Measurements from ENCODE around the gene HDAC7.
A peak's percentile ranks its signal among the peaks of the same experiment; 100 is the strongest.

The HDAC7 gene

DNA sequence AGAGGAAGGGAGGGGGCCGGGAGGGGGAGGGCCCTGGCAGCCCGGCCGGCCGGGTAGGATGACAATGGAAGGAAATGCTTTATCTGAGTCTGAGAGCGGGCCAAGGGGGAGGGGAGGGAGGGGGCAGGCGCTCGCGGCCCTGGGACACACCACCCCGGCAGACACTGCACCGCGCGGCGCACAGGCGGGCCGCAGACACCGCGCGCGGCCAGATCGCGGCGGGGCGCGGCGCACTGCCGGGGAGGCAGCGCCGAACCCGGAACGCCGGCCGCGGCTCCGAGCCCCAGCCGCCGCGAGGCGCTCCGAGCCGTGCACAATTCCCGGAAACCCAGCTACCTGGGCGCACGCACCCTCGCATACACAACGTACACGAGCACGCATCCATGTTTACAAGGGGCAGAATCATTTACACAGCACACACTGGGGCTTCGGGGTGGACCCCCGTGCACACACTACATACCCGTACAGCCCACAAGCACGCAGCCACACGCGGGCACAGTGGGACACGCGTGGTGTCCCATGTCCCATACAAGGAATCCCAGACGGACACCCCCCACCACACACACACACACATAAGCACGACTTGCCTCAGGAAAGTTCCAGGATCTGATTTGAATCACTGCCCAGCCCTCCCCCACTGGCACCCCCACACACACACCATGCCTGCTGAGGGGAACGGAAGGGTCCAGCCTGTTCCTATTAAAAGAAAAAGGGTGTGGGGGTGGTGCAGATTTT, at the start of gene HDAC7:
TSS of gene HDAC7 (minus strand) at position 8 of the 735 bp plus-strand sequence. CDS start 118 bp downstream, outside the sequence.
- DNase-seq (ENCODE audit: low read depth in 2 of 2): peak; percentile 67 to 77

- no peak for DNase-seq (ENCODE audit: low read depth in 2 of 2)
Observed at GRCh38 chr12:47868552-47869031, 48.9 kb upstream of the HDAC7 start.

GRCh38 chr12:47868041-47868440, 48.3 kb upstream of the HDAC7 start:
- no peak for DNase-seq (ENCODE audit: low read depth in 2 of 2)

GRCh38 chr12:47867495-47867941, 47.8 kb upstream of the HDAC7 start:
- peak in 1 of 2 experiments; percentile 57 for DNase-seq (ENCODE audit: low read depth in 2 of 2)

GRCh38 chr12:47864646-47865235, 45.0 kb upstream of the HDAC7 start:
- no peak for DNase-seq (ENCODE audit: low read depth in 2 of 2)

GRCh38 chr12:47863985-47864384, 44.3 kb upstream of the HDAC7 start:
- DNase-seq (ENCODE audit: low read depth in 2 of 2): no peak

- no peak for DNase-seq (ENCODE audit: low read depth in 2 of 2)
Observed at GRCh38 chr12:47863467-47863866, 43.8 kb upstream of the HDAC7 start.

DNA sequence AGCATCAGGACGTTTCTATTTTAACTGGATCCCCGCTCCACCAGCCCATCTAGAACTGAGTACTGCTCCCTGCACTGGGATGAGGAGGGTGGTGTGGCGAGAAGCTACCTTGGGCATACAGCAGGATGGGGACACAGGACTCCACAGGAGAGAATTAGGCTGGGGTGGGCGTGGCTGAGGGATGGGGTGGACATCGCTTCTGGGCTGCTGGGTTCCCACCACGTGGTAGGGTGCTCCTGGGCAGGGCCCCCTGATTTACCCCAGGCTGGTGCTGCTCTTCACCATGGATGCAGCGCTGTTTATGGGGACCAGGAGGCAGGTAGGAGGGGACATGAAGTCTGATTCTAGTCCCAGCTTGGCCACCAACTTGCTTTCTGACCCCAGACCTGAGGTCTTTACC, 43.2 kb upstream of the HDAC7 start:
- DNase-seq (ENCODE audit: low read depth in 2 of 2): no peak

- no peak for DNase-seq (ENCODE audit: low read depth in 2 of 2)
Observed at GRCh38 chr12:47862167-47862750, 42.6 kb upstream of the HDAC7 start.

GRCh38 chr12:47860873-47861272, 41.2 kb upstream of the HDAC7 start:
- no peak for DNase-seq (ENCODE audit: low read depth in 2 of 2)

GRCh38 chr12:47860279-47860841, 40.7 kb upstream of the HDAC7 start:
- DNase-seq (ENCODE audit: low read depth in 2 of 2): no peak

GRCh38 chr12:47858511-47859266, 39.0 kb upstream of the HDAC7 start:
- DNase-seq (ENCODE audit: low read depth in 2 of 2): no peak

DNA sequence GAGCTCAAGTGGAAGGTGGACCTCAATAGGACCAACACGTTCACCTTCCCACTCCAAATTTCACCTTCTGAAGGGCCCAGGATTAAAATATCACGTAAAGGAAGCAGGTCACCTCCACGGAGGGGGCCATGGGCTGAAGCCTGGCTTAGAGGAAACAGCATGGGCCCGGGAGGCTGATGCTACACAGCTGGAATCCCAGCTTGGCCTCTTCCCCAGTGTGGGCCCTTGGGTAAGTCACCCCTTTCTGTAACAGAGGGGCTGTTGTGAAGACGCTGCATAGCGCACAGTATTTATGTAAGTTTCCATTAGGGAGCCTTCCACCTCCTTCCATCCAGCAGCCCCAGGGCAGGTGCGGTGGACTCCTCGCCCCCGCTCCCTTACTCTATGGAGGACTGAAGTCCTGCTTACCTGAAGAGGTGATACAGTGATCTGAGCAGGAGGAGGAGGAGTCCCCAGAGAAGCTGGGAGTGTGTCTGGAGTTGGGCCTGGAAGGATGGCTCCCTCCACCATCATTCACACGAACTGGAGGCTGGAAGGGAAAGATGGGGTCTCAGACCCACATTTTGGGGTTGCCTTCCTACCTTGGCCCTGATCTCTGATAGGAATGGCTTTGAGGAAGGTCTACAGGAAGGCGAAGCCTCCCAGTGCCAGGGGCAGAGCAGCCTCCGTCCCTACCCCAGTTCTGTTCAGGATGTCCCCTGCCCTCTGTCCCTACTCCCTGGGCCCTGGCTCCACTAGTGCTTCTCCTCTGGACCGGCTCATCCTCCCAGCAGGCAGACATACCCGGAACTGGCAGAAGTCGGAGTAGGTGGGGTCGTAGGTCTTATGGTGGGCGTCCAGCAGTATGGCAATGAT, 37.2 kb upstream of the HDAC7 start:
- DNase-seq (ENCODE audit: low read depth in 2 of 2): no peak

- no peak for DNase-seq (ENCODE audit: low read depth in 2 of 2)
Observed at GRCh38 chr12:47856094-47856493, 36.4 kb upstream of the HDAC7 start.

GRCh38 chr12:47855502-47855901, 35.8 kb upstream of the HDAC7 start:
- no peak for DNase-seq (ENCODE audit: low read depth in 2 of 2)

- DNase-seq (ENCODE audit: low read depth in 2 of 2): no peak
Observed at GRCh38 chr12:47854531-47854930, 34.8 kb upstream of the HDAC7 start.

GRCh38 chr12:47852096-47852571, 32.4 kb upstream of the HDAC7 start:
- no peak for DNase-seq (ENCODE audit: low read depth in 2 of 2)

- no peak for DNase-seq (ENCODE audit: low read depth in 2 of 2)
Observed at GRCh38 chr12:47851303-47851952, 31.7 kb upstream of the HDAC7 start.

GRCh38 chr12:47850153-47851084, 30.7 kb upstream of the HDAC7 start:
- DNase-seq (ENCODE audit: low read depth in 2 of 2): no peak
